CD4-positive, alpha-beta T cell treated with Interleukin-4 for 4 hours (primary cell): ENCODE measurements around the gene MCEE.
A peak's percentile ranks its signal among the peaks of the same experiment; 100 is the strongest.
"Not testable (repeated sequence)": the region's sequence is repeated elsewhere in the genome, so short reads cannot be mapped to it uniquely, and the experiment has no call there.

Source experiments
- DNase-seq: peaks from one replicate; pipeline ENCODE4 v3.0.0-alpha.2; 2020

The MCEE gene

GRCh38 chr2:71130152-71130904 lies at the start of gene MCEE, which contains the start of gene MPHOSPH10:
TSS of gene MCEE (minus strand) at chr2:71130229. CDS start at chr2:71130219, 10 bp downstream.
TSS of gene MPHOSPH10 (plus strand) at chr2:71130634. CDS start at chr2:71130666, 32 bp downstream.
- peak; percentile 86 for DNase-seq

- DNase-seq, result not testable (repeated sequence)
Measured at GRCh38 chr2:71178836-71179235, 48.8 kb upstream of the MCEE start.

GRCh38 chr2:71174207-71174606 lies 44.2 kb upstream of the MCEE start:
- DNase-seq, result no peak

GRCh38 chr2:71173096-71173495 lies 43.1 kb upstream of the MCEE start:
- no peak for DNase-seq

- no peak for DNase-seq
Measured at GRCh38 chr2:71166812-71167211, 36.8 kb upstream of the MCEE start.

GRCh38 chr2:71157124-71157793 lies 27.2 kb upstream of the MCEE start:
- DNase-seq, result peak; percentile 26

- no peak for DNase-seq
Measured at GRCh38 chr2:71156573-71156972, 26.5 kb upstream of the MCEE start.

- no peak for DNase-seq
Measured at GRCh38 chr2:71155846-71156245, 25.8 kb upstream of the MCEE start.

GRCh38 chr2:71154798-71155197 lies 24.8 kb upstream of the MCEE start:
- DNase-seq, result no peak

GRCh38 chr2:71154279-71154678 lies 24.2 kb upstream of the MCEE start:
- no peak for DNase-seq

GRCh38 chr2:71153585-71154224 lies 23.7 kb upstream of the MCEE start:
- DNase-seq, result no peak

GRCh38 chr2:71151620-71152019 lies 21.6 kb upstream of the MCEE start:
- DNase-seq, result no peak

- DNase-seq, result no peak
Measured at GRCh38 chr2:71150082-71150816, 20.2 kb upstream of the MCEE start.

- no peak for DNase-seq
Measured at GRCh38 chr2:71148506-71149063, 18.6 kb upstream of the MCEE start.

- DNase-seq, result no peak
Measured at GRCh38 chr2:71143782-71144181, 13.8 kb upstream of the MCEE start.

- no peak for DNase-seq
Measured at GRCh38 chr2:71136174-71136573, 6.1 kb upstream of the MCEE start.

GRCh38 chr2:71133603-71134002 lies 3.6 kb upstream of the MCEE start:
- DNase-seq, result no peak

- not testable (repeated sequence) for DNase-seq
Measured at GRCh38 chr2:71131387-71132166, 1.5 kb upstream of the MCEE start.

GRCh38 chr2:71130905-71131244 lies 846 bp upstream of the MCEE start:
- DNase-seq, result peak; percentile 18

- no peak for DNase-seq
Measured at GRCh38 chr2:71129902-71130151, 202 bp downstream of the MCEE start.

- no peak for DNase-seq
Measured at GRCh38 chr2:71129114-71129901, 721 bp downstream of the MCEE start.

- no peak for DNase-seq
Measured at GRCh38 chr2:71126957-71127356, 3.1 kb downstream of the MCEE start.
